ENCODE data around the gene ATXN7. TPM values are rescaled to one million over a fixed set of nuclear protein-coding genes. Genes with fewer than 3 reads are reported as not detected.

The ATXN7 gene
- total RNA-seq, 1 donor from 2014 or later, result 13.2 TPM

DNA sequence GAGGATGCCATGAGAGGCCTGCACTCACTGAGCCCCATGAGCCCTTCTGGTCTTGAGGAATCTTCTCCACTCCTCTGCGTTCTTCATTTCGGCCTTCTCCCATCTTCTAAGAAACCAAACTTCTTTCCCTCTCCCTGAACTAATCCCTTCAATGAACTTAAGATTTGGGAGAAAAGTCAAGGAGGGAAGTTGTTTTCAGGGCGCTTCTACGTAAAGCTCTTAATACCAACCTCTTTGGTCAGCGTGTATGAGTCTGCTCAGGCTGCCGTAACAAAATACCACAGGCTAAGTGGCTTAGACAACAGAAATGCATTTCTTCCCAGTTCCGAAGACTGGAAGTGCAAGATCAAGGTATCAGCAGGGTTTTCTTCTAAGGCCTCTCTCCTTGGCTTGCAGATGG, 173.4 kb downstream of the ATXN7 start:
- H3K4me1 ChIP-seq, result no peaks in the 10 kb centered on the region
- H3K27ac ChIP-seq, result no peak overlapping the region
- DNase-seq (ENCODE audit: low spot score in 2 of 2), result no peak
- H3K9me3 ChIP-seq, result no peaks in the 10 kb centered on the region
- TF ChIP-seq, protein P1, sequence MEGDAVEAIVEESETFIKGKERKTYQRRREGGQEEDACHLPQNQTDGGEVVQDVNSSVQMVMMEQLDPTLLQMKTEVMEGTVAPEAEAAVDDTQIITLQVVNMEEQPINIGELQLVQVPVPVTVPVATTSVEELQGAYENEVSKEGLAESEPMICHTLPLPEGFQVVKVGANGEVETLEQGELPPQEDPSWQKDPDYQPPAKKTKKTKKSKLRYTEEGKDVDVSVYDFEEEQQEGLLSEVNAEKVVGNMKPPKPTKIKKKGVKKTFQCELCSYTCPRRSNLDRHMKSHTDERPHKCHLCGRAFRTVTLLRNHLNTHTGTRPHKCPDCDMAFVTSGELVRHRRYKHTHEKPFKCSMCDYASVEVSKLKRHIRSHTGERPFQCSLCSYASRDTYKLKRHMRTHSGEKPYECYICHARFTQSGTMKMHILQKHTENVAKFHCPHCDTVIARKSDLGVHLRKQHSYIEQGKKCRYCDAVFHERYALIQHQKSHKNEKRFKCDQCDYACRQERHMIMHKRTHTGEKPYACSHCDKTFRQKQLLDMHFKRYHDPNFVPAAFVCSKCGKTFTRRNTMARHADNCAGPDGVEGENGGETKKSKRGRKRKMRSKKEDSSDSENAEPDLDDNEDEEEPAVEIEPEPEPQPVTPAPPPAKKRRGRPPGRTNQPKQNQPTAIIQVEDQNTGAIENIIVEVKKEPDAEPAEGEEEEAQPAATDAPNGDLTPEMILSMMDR (IDR thresholded peaks at IDR 0.05), result no peak
- H3K27me3 ChIP-seq, result no peaks in the 10 kb centered on the region
- intact Hi-C loops (cut with DNase I), result no loop called here
- H3K36me3 ChIP-seq, result no peaks in the 10 kb centered on the region
- H3K4me3 ChIP-seq, result no peak overlapping the region

DNA sequence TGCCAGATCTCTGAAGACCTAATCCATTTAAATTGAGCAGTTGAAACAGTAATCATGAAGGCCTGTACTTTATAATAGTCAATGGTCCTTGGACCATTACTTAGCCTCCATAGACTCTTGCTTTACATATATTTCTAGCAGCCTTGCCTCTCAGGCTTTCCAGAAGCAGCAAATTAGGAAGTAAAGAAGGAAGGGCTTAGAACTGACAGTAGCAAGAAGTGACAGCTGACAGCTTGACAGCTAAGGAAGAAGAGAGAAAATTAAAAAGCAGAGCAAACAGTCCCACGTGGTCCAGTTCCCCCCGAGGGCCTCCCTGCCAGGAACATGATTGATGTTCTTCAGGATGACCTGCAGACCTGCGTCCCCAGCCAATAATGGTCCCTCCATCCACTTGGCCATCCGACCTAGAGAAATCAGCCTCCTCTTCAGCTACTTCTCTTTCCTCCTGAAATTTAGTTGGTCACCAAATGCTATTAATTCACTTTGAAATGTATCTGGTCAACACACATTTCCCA, 174.6 kb downstream of the ATXN7 start:
- DNase-seq (ENCODE audit: low spot score in 2 of 2), result no peak
- intact Hi-C loops (cut with DNase I), result no loop called here
- Histone ChIP-seq H3K36me3 (no peaks in the 10 kb centered on the region), H3K27ac (no peak overlapping the region), H3K9me3 (no peaks in the 10 kb centered on the region), H3K4me1 (no peaks in the 10 kb centered on the region), H3K27me3 (no peaks in the 10 kb centered on the region), H3K4me3 (no peak overlapping the region)
- TF ChIP-seq, protein P1 (IDR thresholded peaks at IDR 0.05), result no peak

GRCh38 chr3:64039332-64039731, 175.7 kb downstream of the ATXN7 start:
- DNase-seq (ENCODE audit: low spot score in 2 of 2), result no peak
- H3K27ac ChIP-seq, result no peak overlapping the region
- H3K4me1 ChIP-seq, result no peaks in the 10 kb centered on the region
- TF ChIP-seq, protein P1 (IDR thresholded peaks at IDR 0.05), result no peak
- H3K4me3 ChIP-seq, result no peak overlapping the region
- no peaks in the 10 kb centered on the region for H3K9me3 ChIP-seq
- H3K36me3 ChIP-seq, result no peaks in the 10 kb centered on the region
- intact Hi-C loops (cut with DNase I), result no loop called here
- H3K27me3 ChIP-seq, result no peaks in the 10 kb centered on the region

DNA sequence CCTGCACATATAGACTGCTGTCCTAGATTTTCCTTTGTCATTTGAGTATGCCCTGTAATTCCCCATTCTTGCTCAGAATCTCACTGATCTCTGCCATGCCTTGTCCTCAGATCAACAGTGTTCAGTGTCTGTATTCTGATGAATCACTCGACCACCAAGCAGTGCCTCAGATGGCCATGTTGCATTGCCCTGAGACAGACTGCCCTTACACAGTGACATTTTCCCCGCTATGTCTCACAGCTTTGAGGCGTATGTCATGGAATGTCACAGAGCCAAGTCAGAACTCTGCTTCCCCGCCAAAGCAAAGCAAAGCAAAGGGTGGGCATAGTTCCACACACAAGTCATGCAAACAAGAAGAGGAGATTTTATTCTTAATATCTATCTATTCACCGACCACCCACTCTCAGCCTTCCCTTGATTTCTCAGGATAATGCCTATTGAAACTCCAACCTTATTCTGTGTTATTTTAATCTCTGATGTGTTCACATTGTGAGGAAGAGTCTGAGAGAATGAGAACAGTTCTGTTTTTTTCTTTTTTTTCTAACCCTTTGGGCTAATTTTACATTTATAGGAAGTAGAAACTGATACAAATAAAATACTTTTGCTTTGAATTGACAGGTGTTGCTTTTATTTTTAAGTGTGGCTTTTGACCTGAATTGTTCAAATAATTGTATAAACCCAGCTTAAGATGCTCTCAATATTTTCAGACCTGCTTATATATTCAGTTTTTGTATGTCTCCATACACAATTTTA, 176.5 kb downstream of the ATXN7 start:
- no peaks in the 10 kb centered on the region for H3K9me3 ChIP-seq
- DNase-seq (ENCODE audit: low spot score in 2 of 2), result no peak
- H3K27ac ChIP-seq, result no peak overlapping the region
- TF ChIP-seq, protein P1 (IDR thresholded peaks at IDR 0.05), result no peak
- H3K27me3 ChIP-seq, result no peaks in the 10 kb centered on the region
- no peaks in the 10 kb centered on the region for H3K4me1 ChIP-seq
- intact Hi-C loops (cut with DNase I), result no loop called here
- H3K4me3 ChIP-seq, result no peak overlapping the region
- H3K36me3 ChIP-seq, result no peaks in the 10 kb centered on the region

- Histone ChIP-seq H3K27ac (no peak overlapping the region), H3K4me3 (no peak overlapping the region), H3K9me3 (no peaks in the 10 kb centered on the region), H3K27me3 (no peaks in the 10 kb centered on the region), H3K4me1 (no peaks in the 10 kb centered on the region), H3K36me3 (no peaks in the 10 kb centered on the region)
- intact Hi-C loops (cut with DNase I), result no loop called here
- TF ChIP-seq, protein P1 (IDR thresholded peaks at IDR 0.05), result no peak
- DNase-seq (ENCODE audit: low spot score in 2 of 2), result no peak
Observed at GRCh38 chr3:64042952-64043351, 179.3 kb downstream of the ATXN7 start.

Measured in ascending aorta (tissue), 2 donors.